K562 (cell line): ENCODE measurements around the gene PIK3AP1. TPM values are rescaled to one million over a fixed set of nuclear protein-coding genes. Genes with fewer than 3 reads are reported as not detected.

Experiments used
- ATAC-seq: fragments of 200-7000 bp; cut with Tn5 transposase; 3 replicates; pipeline ENCODE4 v1.9.1; 2020; ENCODE audit warnings: moderate library complexity
- BruUV-seq: library from RNA; stranded (reverse); fragments of 400-500 nt; replicated peaks from 2 replicates; lab custom pipeline; 2021; lab: Mats Ljungman, UMichigan
- CTCF ChIA-PET: fragments of 300-600 bp; formaldehyde crosslinking; extraction: SDS; loops from one replicate; lab custom pipeline; 2021; ENCODE audit warnings: low intra/inter-chr PET ratio; lab: Yijun Ruan, JAX
- POLR2A ChIA-PET: fragments of 300-600, 350-650 bp; sonication (Branson Sonifier 250); formaldehyde crosslinking; extraction: SDS; loops from one replicate; lab custom pipeline; 2021; ENCODE audit warnings: antibody characterized with exemption, inconsistent platforms; lab: Yijun Ruan, JAX
- DNase-seq, 4 experiments: peaks; one replicate each; pipeline versions ENCODE4 v3.0.0 to v3.0.0-alpha.2; 2011 to 2018; ENCODE audit warnings: low spot score in 3 of 4, mixed read lengths in 3 of 4; ENCODE audit errors: extremely low read depth in 1 of 4
- FAIRE-seq: peaks from 2 replicates; lab custom pipeline; 2011; peaks lifted over from hg19 to GRCh38; lab: Jason Lieb, UNC
- H2AFZ ChIP-seq: 2 replicates; pipeline ENCODE4 v1.6.0; 2011; ENCODE audit warnings: low read depth, low read length, control low read depth, inconsistent platforms
- H3K27ac ChIP-seq: fragments of 200-600 bp; 3 replicates; pipeline ENCODE4 v1.8.0; 2011; ENCODE audit warnings: low read depth, mild to moderate bottlenecking, control low read depth, inconsistent platforms, low read length, moderate library complexity, mixed read lengths; ENCODE audit errors: extremely low read depth
- H3K27me3 ChIP-seq, 2 experiments: fragments of 300-600 bp in 1 of 2; 2 replicates in 1 of 2; 3 replicates in 1 of 2; pipeline versions ENCODE4 v1.6.0 to v1.8.0; 2011; ENCODE audit warnings: inconsistent platforms in 2 of 2, low read length in 2 of 2, mild to moderate bottlenecking in 1 of 2, mixed read lengths in 1 of 2, moderate library complexity in 1 of 2; ENCODE audit not compliant: control insufficient read depth in 2 of 2, insufficient read depth in 2 of 2
- H3K36me3 ChIP-seq: fragments of 300-600 bp; 3 replicates; pipeline ENCODE4 v1.8.0; 2011; ENCODE audit warnings: mild to moderate bottlenecking, low read length, inconsistent platforms; ENCODE audit not compliant: control insufficient read depth, insufficient read depth
- H3K4me1 ChIP-seq, 2 experiments: fragments of 200-600 bp in 1 of 2; replicated peaks in 1 of 2; 2 replicates in 1 of 2; 3 replicates in 1 of 2; pipeline versions ENCODE4 v1.5.1 to v1.8.0; 2011; ENCODE audit warnings: inconsistent platforms in 2 of 2, low read length in 2 of 2, mild to moderate bottlenecking in 1 of 2, mixed read lengths in 1 of 2, moderate library complexity in 1 of 2; ENCODE audit not compliant: control insufficient read depth in 2 of 2, insufficient read depth in 2 of 2
- H3K4me2 ChIP-seq: 2 replicates; pipeline ENCODE4 v1.6.1; 2011; ENCODE audit warnings: low read length, control low read depth, inconsistent platforms, mixed read lengths; ENCODE audit not compliant: insufficient read depth
- H3K4me3 ChIP-seq: fragments of 200-600 bp; sonication (generic), shearing (Covaris generic); 2 replicates; pipeline ENCODE4 v1.5.1; 2016; ENCODE audit warnings: control low read depth, inconsistent platforms
- H3K79me2 ChIP-seq: fragments of 200-600 bp; 3 replicates; pipeline ENCODE4 v1.8.0; 2011; ENCODE audit warnings: low read length, inconsistent platforms; ENCODE audit not compliant: control insufficient read depth, insufficient read depth
- H3K9ac ChIP-seq, 2 experiments: 2 replicates each; pipeline versions ENCODE4 v1.6.0 to v1.6.1; 2011; ENCODE audit warnings: low read depth in 2 of 2, low read length in 2 of 2, control low read depth in 1 of 2, inconsistent platforms in 1 of 2, mild to moderate bottlenecking in 1 of 2, mixed read lengths in 1 of 2; ENCODE audit not compliant: insufficient read depth in 1 of 2
- H3K9me1 ChIP-seq: one replicate; pipeline ENCODE4 v1.6.0; 2011; ENCODE audit warnings: inconsistent platforms, mild to moderate bottlenecking, low read length, moderate library complexity; ENCODE audit not compliant: control insufficient read depth, insufficient read depth
- H3K9me3 ChIP-seq: replicated peaks from 2 replicates; pipeline ENCODE4 v1.5.1; 2011; ENCODE audit warnings: low read depth, low read length, inconsistent platforms; ENCODE audit not compliant: control insufficient read depth, insufficient read depth
- H4K20me1 ChIP-seq: replicated peaks from 2 replicates; pipeline ENCODE4 v1.6.1; 2011; ENCODE audit warnings: low read length, inconsistent platforms, mixed read lengths; ENCODE audit not compliant: control insufficient read depth, insufficient read depth
- ATF7 ChIP-seq: fragments of 450-650 bp; IDR thresholded peaks from 2 replicates; pipeline ENCODE4 v1.7.1; 2014; ENCODE audit warnings: mild to moderate bottlenecking, moderate library complexity
- GATA2 ChIP-seq: sonication (generic); formaldehyde crosslinking; IDR thresholded peaks from 2 replicates; pipeline ENCODE4 v1.4.0; 2020; ENCODE audit warnings: mild to moderate bottlenecking, missing genetic modification reagents
- GTF2A2 ChIP-seq: IDR thresholded peaks from 2 replicates; pipeline ENCODE4 v1.6.1; 2016; ENCODE audit warnings: mild to moderate bottlenecking, missing genetic modification characterization, missing compliant biosample characterization
- GTF2B ChIP-seq: IDR thresholded peaks from 2 replicates; pipeline ENCODE4 v1.6.1; 2011; ENCODE audit not compliant: insufficient read length; ENCODE audit errors: extremely low read depth
- MTA1 ChIP-seq: fragments of 450-650 bp; IDR thresholded peaks from 2 replicates; pipeline ENCODE4 v1.6.1; 2017; ENCODE audit warnings: borderline replicate concordance
- MYBL2 ChIP-seq, 2 experiments: fragments of 450-650 bp in 1 of 2; sonication (generic) in 1 of 2; formaldehyde crosslinking in 1 of 2; IDR thresholded peaks; 2 replicates each; pipeline versions ENCODE4 v1.6.1 to v1.8.1; 2017 to 2022; ENCODE audit warnings: borderline replicate concordance in 1 of 2, inconsistent platforms in 1 of 2, low read depth in 1 of 2, mild to moderate bottlenecking in 1 of 2, missing genetic modification reagents in 1 of 2, moderate library complexity in 1 of 2
- PML ChIP-seq: IDR thresholded peaks from 2 replicates; pipeline ENCODE4 v1.6.1; 2012; ENCODE audit warnings: low read length, inconsistent platforms
- RFX7 ChIP-seq: fragments of 250-450 bp; sonication (Bioruptor Pico); IDR thresholded peaks from 2 replicates; pipeline ENCODE4 v1.5.1; 2021; ENCODE audit warnings: mild to moderate bottlenecking
- SOX6 ChIP-seq: fragments of 450-650 bp; IDR thresholded peaks from 2 replicates; pipeline ENCODE4 v1.6.1; 2014; ENCODE audit warnings: mild to moderate bottlenecking
- ZNF184 ChIP-seq: sonication (generic); formaldehyde crosslinking; IDR thresholded peaks from 2 replicates; pipeline ENCODE4 v1.5.0; 2020; ENCODE audit warnings: missing genetic modification reagents
- ZNF318 ChIP-seq, 2 experiments: fragments of 450-650 bp; IDR thresholded peaks; 2 replicates each; pipeline ENCODE4 v1.6.1; 2016; ENCODE audit warnings: mild to moderate bottlenecking in 2 of 2, borderline replicate concordance in 1 of 2, low read depth in 1 of 2, moderate library complexity in 1 of 2
- ZNF639 ChIP-seq, 2 experiments: fragments of 200-800 bp in 1 of 2; sonication (Bioruptor generic) in 1 of 2; sonication (generic) in 1 of 2; formaldehyde crosslinking in 1 of 2; IDR thresholded peaks in 1 of 2; conservative IDR thresholded peaks in 1 of 2; 2 replicates each; pipeline versions ENCODE4 v1.5.0 to v1.6.1; 2016 to 2020; ENCODE audit warnings: missing compliant biosample characterization in 1 of 2, missing genetic modification characterization in 1 of 2, missing genetic modification reagents in 1 of 2
- ZNF707 ChIP-seq: fragments of 250-450 bp; sonication (Bioruptor Pico); conservative IDR thresholded peaks from 2 replicates; pipeline ENCODE4 v1.8.0; 2022; ENCODE audit warnings: inconsistent platforms, mild to moderate bottlenecking, moderate library complexity
- in situ Hi-C: fragments of 300-500 bp; cut with MboI; formaldehyde crosslinking; loops from 4 replicates; pipeline ENCODE4 v1.15.0; 2018; ENCODE audit warnings: inconsistent platforms, mixed read lengths
- intact Hi-C: fragments of 100-400 bp; cut with micrococcal nuclease; formaldehyde crosslinking; loops from 2 replicates; pipeline ENCODE4 v1.14.2; 2022
- polyA plus RNA-seq, 8 experiments: library from polyadenylated mRNA; depleted of rRNA in 4 of 8; stranded (reverse) in 5 of 8; unstranded in 3 of 8; fragments of >200 nt; fragmentation: Nextera tagmentation in 2 of 8; fragmentation: Illumina TruSeq in 1 of 8; extraction: Ambion mirVana in 2 of 8; extraction: Trizol in 1 of 8; gene quantifications; 2 replicates each; pipeline versions ENCODE4 v1.2.1 to v1.2.3, GENCODE V29; 2011 to 2014; ENCODE audit warnings: inconsistent platforms in 1 of 8, missing spikeins in 1 of 8
- total RNA-seq, 7 experiments: library from RNA; depleted of rRNA in 6 of 7; stranded (reverse); fragments of >200 nt in 6 of 7; fragmentation: Illumina TruSeq in 2 of 7; extraction: Trizol in 2 of 7; gene quantifications; 2 replicates each; pipeline versions ENCODE4 v1.2.1 to v1.2.3, GENCODE V29; 2011 to 2021; ENCODE audit warnings: low replicate concordance in 1 of 7

The PIK3AP1 gene
- total and polyA plus RNA-seq, 9 of the 15 experiments (the other 6 are each of a cell fraction or from before 2014, with no cell fraction given): 0.20 to 2.4 (median 1.4) TPM

- H3K4me1 ChIP-seq: no peaks in the 10 kb centered on the region; a peak in 2 of 5 replicates
- H3K36me3 ChIP-seq: no peaks in the 10 kb centered on the region
- ATAC-seq: no peak
- DNase-seq: no peak
- H3K9me1 ChIP-seq: no peaks in the 10 kb centered on the region
- in situ Hi-C loops: no loop called here
- ChIA-PET CTCF (no interaction called here), POLR2A (no interaction called here)
- H2AFZ ChIP-seq: no peak overlapping the region
- no peaks in the 10 kb centered on the region for H4K20me1 ChIP-seq
- H3K27ac ChIP-seq: no peak overlapping the region
- no peaks in the 10 kb centered on the region for H3K79me2 ChIP-seq
- no peak for FAIRE-seq
- H3K4me3 ChIP-seq: no peak overlapping the region
- no peak overlapping the region for H3K9ac ChIP-seq
- BruUV-seq: no TSS peak
- no peak overlapping the region for H3K4me2 ChIP-seq
- no peaks in the 10 kb centered on the region for H3K27me3 ChIP-seq
- intact Hi-C loops: loop anchor here (5.0 kb wide), 1 partner anchor 79 kb away; no protein-coding TSS in a partner anchor
- H3K9me3 ChIP-seq: no peaks in the 10 kb centered on the region
- TF ChIP-seq ATF7 (no peak), RFX7 (no peak), ZNF318 (IDR thresholded peaks at IDR 0.05; ENCODE audit: borderline replicate concordance in 1 of 2, low read depth in 1 of 2) (no peak), ZNF639 (CRISPR knock-in tag; conservative IDR thresholded peaks at IDR 0.05 in 1 of 2, IDR thresholded peaks at IDR 0.05 in 1 of 2) (no peak), ZNF707 (no peak), GTF2A2 (tag) (no peak), GTF2B (no peak), MTA1 (no peak), MYBL2 (IDR thresholded peaks at IDR 0.05; ENCODE audit: low read depth) (no peak), MYBL2 (CRISPR knock-in tag; IDR thresholded peaks at IDR 0.05; ENCODE audit: borderline replicate concordance) (no peak), ZNF184 (CRISPR knock-in tag) (no peak), GATA2 (CRISPR knock-in tag) (no peak), PML (no peak), SOX6 (no peak)
Observed at GRCh38 chr10:96663797-96664196, 56.5 kb downstream of the PIK3AP1 start.
